Measurements from ENCODE around the gene IRF4. TPM values are rescaled to one million over a fixed set of nuclear protein-coding genes. Genes with fewer than 3 reads are reported as not detected.

Gene IRF4
- total RNA-seq, 1 donor from 2014 or later, result 0.05 TPM

- Mint-ChIP-seq H3K4me3 (ENCODE audit: unreplicated experiment) (no peak overlapping the region), H3K27ac (ENCODE audit: unreplicated experiment) (no peak overlapping the region), H3K36me3 (ENCODE audit: low read depth) (peaks cover 10% of the 10 kb centered on the region), H3K4me1 (ENCODE audit: low read depth) (no peaks in the 10 kb centered on the region), H3K9me3 (ENCODE audit: low read depth) (peaks cover 15% of the 10 kb centered on the region), H3K27me3 (ENCODE audit: low read depth) (no peaks in the 10 kb centered on the region)
- TF ChIP-seq, protein P1, sequence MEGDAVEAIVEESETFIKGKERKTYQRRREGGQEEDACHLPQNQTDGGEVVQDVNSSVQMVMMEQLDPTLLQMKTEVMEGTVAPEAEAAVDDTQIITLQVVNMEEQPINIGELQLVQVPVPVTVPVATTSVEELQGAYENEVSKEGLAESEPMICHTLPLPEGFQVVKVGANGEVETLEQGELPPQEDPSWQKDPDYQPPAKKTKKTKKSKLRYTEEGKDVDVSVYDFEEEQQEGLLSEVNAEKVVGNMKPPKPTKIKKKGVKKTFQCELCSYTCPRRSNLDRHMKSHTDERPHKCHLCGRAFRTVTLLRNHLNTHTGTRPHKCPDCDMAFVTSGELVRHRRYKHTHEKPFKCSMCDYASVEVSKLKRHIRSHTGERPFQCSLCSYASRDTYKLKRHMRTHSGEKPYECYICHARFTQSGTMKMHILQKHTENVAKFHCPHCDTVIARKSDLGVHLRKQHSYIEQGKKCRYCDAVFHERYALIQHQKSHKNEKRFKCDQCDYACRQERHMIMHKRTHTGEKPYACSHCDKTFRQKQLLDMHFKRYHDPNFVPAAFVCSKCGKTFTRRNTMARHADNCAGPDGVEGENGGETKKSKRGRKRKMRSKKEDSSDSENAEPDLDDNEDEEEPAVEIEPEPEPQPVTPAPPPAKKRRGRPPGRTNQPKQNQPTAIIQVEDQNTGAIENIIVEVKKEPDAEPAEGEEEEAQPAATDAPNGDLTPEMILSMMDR (IDR thresholded peaks at IDR 0.05), result no peak
- DNase-seq (ENCODE audit: low spot score), result no peak
Measured at GRCh38 chr6:343960-344815, 47.4 kb upstream of the IRF4 start.

GRCh38 chr6:344816-345340 is 46.7 kb upstream of the IRF4 start:
- no peak for DNase-seq (ENCODE audit: low spot score)
- H3K36me3 Mint-ChIP-seq (ENCODE audit: low read depth), result peaks cover 12% of the 10 kb centered on the region
- TF ChIP-seq, protein P1 (IDR thresholded peaks at IDR 0.05), result no peak
- H3K27me3 Mint-ChIP-seq (ENCODE audit: low read depth), result no peaks in the 10 kb centered on the region
- peaks cover 12% of the 10 kb centered on the region for H3K9me3 Mint-ChIP-seq (ENCODE audit: low read depth)
- no peak overlapping the region for H3K27ac Mint-ChIP-seq (ENCODE audit: unreplicated experiment)
- no peak overlapping the region for H3K4me3 Mint-ChIP-seq (ENCODE audit: unreplicated experiment)
- H3K4me1 Mint-ChIP-seq (ENCODE audit: low read depth), result no peaks in the 10 kb centered on the region

- H3K27ac Mint-ChIP-seq (ENCODE audit: unreplicated experiment), result no peak overlapping the region
- no peaks in the 10 kb centered on the region for H3K27me3 Mint-ChIP-seq (ENCODE audit: low read depth)
- no peak for DNase-seq (ENCODE audit: low spot score)
- H3K9me3 Mint-ChIP-seq (ENCODE audit: low read depth), result peaks cover 10% of the 10 kb centered on the region
- no peaks in the 10 kb centered on the region for H3K4me1 Mint-ChIP-seq (ENCODE audit: low read depth)
- TF ChIP-seq, protein P1 (IDR thresholded peaks at IDR 0.05), result no peak
- no peak overlapping the region for H3K4me3 Mint-ChIP-seq (ENCODE audit: unreplicated experiment)
- peaks cover 15% of the 10 kb centered on the region for H3K36me3 Mint-ChIP-seq (ENCODE audit: low read depth)
Measured at GRCh38 chr6:345747-346385, 45.7 kb upstream of the IRF4 start.

DNA sequence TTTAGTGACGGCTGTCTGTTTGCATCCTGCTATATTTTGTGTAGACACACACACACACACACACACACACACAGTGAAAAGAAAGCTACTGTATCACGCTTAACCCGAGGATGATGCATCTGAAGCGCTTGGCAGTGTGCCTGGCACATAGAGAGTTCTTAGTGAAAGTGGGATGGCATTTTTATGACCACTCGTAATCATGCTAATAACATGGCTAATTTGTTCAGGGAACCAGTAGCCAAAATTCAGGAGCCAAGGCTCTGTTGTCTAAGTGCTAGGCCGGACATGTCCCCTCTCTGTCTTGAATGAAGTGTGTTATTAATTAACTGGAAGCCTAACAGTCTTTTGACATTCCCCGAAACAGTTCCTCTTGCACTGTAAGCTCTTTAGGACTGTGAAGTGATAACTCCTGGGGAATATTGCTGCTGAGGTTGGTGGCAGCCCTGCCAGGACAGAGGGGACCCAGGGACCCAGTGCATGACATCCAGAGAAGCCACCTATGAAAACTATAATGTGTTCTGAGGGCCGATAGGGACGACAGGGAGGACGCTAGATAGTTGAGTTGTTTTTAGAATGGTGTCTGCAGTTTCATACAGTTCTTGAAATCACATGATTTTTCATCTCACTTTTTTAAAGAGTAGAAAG is 45.0 kb upstream of the IRF4 start:
- Mint-ChIP-seq H3K4me1 (ENCODE audit: low read depth) (no peaks in the 10 kb centered on the region), H3K27ac (ENCODE audit: unreplicated experiment) (no peak overlapping the region), H3K4me3 (ENCODE audit: unreplicated experiment) (no peak overlapping the region), H3K9me3 (ENCODE audit: low read depth) (peaks cover 10% of the 10 kb centered on the region), H3K27me3 (ENCODE audit: low read depth) (no peaks in the 10 kb centered on the region), H3K36me3 (ENCODE audit: low read depth) (peaks cover 16% of the 10 kb centered on the region)
- TF ChIP-seq, protein P1 (IDR thresholded peaks at IDR 0.05), result no peak
- DNase-seq (ENCODE audit: low spot score), result no peak

DNA sequence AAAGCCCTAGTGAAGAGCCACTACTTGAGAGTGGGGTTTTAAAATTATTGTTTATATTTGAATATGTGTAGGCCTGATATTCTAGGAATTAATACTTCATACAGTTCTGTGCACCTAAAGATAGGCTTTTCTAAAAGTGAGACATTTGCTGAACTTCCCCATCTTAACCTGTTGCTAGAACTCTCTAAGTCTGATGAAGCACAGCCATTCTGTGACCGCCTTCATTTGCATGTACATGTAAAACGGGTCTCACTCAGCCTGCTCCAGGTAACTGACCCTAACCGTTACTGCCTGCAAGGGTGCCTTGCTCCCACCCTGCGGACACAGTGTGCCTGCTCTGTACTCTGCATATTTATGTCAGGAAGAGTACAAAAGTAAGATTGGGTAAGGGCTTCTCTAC is 44.3 kb upstream of the IRF4 start:
- H3K9me3 Mint-ChIP-seq (ENCODE audit: low read depth), result peaks cover 10% of the 10 kb centered on the region
- H3K4me3 Mint-ChIP-seq (ENCODE audit: unreplicated experiment), result no peak overlapping the region
- H3K36me3 Mint-ChIP-seq (ENCODE audit: low read depth), result peaks cover 16% of the 10 kb centered on the region
- H3K4me1 Mint-ChIP-seq (ENCODE audit: low read depth), result no peaks in the 10 kb centered on the region
- no peak overlapping the region for H3K27ac Mint-ChIP-seq (ENCODE audit: unreplicated experiment)
- H3K27me3 Mint-ChIP-seq (ENCODE audit: low read depth), result no peaks in the 10 kb centered on the region
- no peak for DNase-seq (ENCODE audit: low spot score)
- TF ChIP-seq, protein P1 (IDR thresholded peaks at IDR 0.05), result no peak

Data from chondrocyte (in vitro differentiated cells).